Endothelial cell of umbilical vein (primary cell): ENCODE data around the gene KRTAP22-1. TPM values are rescaled to one million over a fixed set of nuclear protein-coding genes. Genes with fewer than 3 reads are reported as not detected.

Source experiments
- BruUV-seq: library from RNA; stranded (reverse); fragments of 400-500 nt; replicated peaks from 2 replicates; lab custom pipeline; 2021; lab: Mats Ljungman, UMichigan
- CTCF ChIA-PET: fragments of 300-600, 350-600 bp; sonication (Branson Sonifier 250); formaldehyde crosslinking; loops from one replicate; lab custom pipeline; 2021; ENCODE audit warnings: antibody characterized with exemption, inconsistent platforms; lab: Charles Lee
- POLR2A ChIA-PET: fragments of 300-600, 350-600 bp; sonication (Branson Sonifier 250); formaldehyde crosslinking; loops from one replicate; lab custom pipeline; 2021; ENCODE audit warnings: antibody characterized with exemption, inconsistent platforms; lab: Charles Lee
- DNase-seq: peaks from one replicate; pipeline ENCODE4 v3.0.0-alpha.2; 2011; ENCODE audit warnings: low read depth, low spot score
- FAIRE-seq: peaks from 2 replicates; lab custom pipeline; 2011; peaks lifted over from hg19 to GRCh38; lab: Jason Lieb, UNC
- H2AFZ ChIP-seq: 2 replicates; pipeline ENCODE4 v1.6.0; 2012; ENCODE audit warnings: low read depth, low read length, control low read depth, inconsistent platforms
- H3K27ac ChIP-seq: 2 replicates; pipeline ENCODE4 v1.5.1; 2011; ENCODE audit warnings: low read depth, mild to moderate bottlenecking, control low read depth, low read length, moderate library complexity; ENCODE audit not compliant: insufficient read depth
- H3K27me3 ChIP-seq, 2 experiments: 2 replicates each; pipeline versions ENCODE4 v1.6.0 to v1.6.1; 2011; ENCODE audit warnings: low read length in 2 of 2, mixed read lengths in 1 of 2; ENCODE audit not compliant: control insufficient read depth in 2 of 2, insufficient read depth in 2 of 2
- H3K36me3 ChIP-seq, 2 experiments: 2 replicates in 1 of 2; 3 replicates in 1 of 2; pipeline ENCODE4 v1.5.1; 2011; ENCODE audit warnings: low read length in 2 of 2, mild to moderate bottlenecking in 1 of 2, moderate library complexity in 1 of 2; ENCODE audit not compliant: control insufficient read depth in 2 of 2, insufficient read depth in 2 of 2; ENCODE audit errors: extremely low read depth in 1 of 2
- H3K4me1 ChIP-seq: 3 replicates; pipeline ENCODE4 v1.5.1; 2011; ENCODE audit warnings: mild to moderate bottlenecking, low read length; ENCODE audit not compliant: control insufficient read depth, insufficient read depth; ENCODE audit errors: extremely low read depth
- H3K4me2 ChIP-seq: 2 replicates; pipeline ENCODE4 v1.6.1; 2011; ENCODE audit warnings: low read length, control low read depth, mixed read lengths; ENCODE audit not compliant: insufficient read depth
- H3K4me3 ChIP-seq, 3 experiments: fragments of 200-600 bp in 1 of 3; sonication (generic), shearing (Covaris generic) in 1 of 3; replicated peaks in 1 of 3; 2 replicates each; pipeline ENCODE4 v1.5.1; 2011 to 2016; ENCODE audit warnings: control low read depth in 3 of 3, low read length in 3 of 3, mild to moderate bottlenecking in 2 of 3, inconsistent platforms in 1 of 3, low read depth in 1 of 3, moderate library complexity in 1 of 3; ENCODE audit not compliant: insufficient read depth in 1 of 3
- H3K79me2 ChIP-seq: 2 replicates; pipeline ENCODE4 v1.6.0; 2012; ENCODE audit warnings: low read length, inconsistent platforms; ENCODE audit not compliant: control insufficient read depth, insufficient read depth
- H3K9ac ChIP-seq: replicated peaks from 2 replicates; pipeline ENCODE3; 2011; ENCODE audit warnings: low read length, control low read depth; ENCODE audit not compliant: insufficient read depth; ENCODE audit errors: extremely low read depth
- H3K9me1 ChIP-seq: replicated peaks from 3 replicates; pipeline ENCODE4 v1.6.0; 2011; ENCODE audit warnings: mild to moderate bottlenecking, low read length; ENCODE audit not compliant: control insufficient read depth, insufficient read depth; ENCODE audit errors: extremely low read depth
- H3K9me3 ChIP-seq: replicated peaks from 2 replicates; pipeline ENCODE4 v1.5.1; 2012; ENCODE audit warnings: low read length, inconsistent platforms; ENCODE audit not compliant: control insufficient read depth, insufficient read depth
- H4K20me1 ChIP-seq: replicated peaks from 2 replicates; pipeline ENCODE3; 2011; ENCODE audit warnings: mild to moderate bottlenecking, low read length; ENCODE audit not compliant: control insufficient read depth, insufficient read depth; ENCODE audit errors: extremely low read depth
- CTCF ChIP-seq, 2 donors: IDR thresholded peaks; 1 replicate in 1 of 2; 2 replicates in 1 of 2; pipeline ENCODE4 v1.5.1; 2011; ENCODE audit warnings: low read length in 2 of 2, mild to moderate bottlenecking in 2 of 2, moderate library complexity in 2 of 2, control low read depth in 1 of 2, inconsistent platforms in 1 of 2, low read depth in 1 of 2; ENCODE audit not compliant: insufficient read depth in 1 of 2; ENCODE audit errors: extremely low read depth in 1 of 2
- EZH2 ChIP-seq: IDR thresholded peaks from 2 replicates; pipeline ENCODE4 v1.6.1; 2012; ENCODE audit warnings: borderline replicate concordance, low read depth, mild to moderate bottlenecking, moderate library complexity, low read length, inconsistent platforms; ENCODE audit not compliant: severe bottlenecking
- FOS ChIP-seq: IDR thresholded peaks from 2 replicates; pipeline ENCODE4 v1.6.1; 2011; ENCODE audit warnings: mild to moderate bottlenecking, low read length, moderate library complexity, borderline replicate concordance; ENCODE audit not compliant: insufficient read depth
- GATA2 ChIP-seq: IDR thresholded peaks from 2 replicates; pipeline ENCODE4 v1.7.0; 2011; ENCODE audit warnings: low read depth, mild to moderate bottlenecking, moderate library complexity, mixed read lengths, low read length; ENCODE audit not compliant: insufficient read length, insufficient read depth
- JUN ChIP-seq: IDR thresholded peaks from 2 replicates; pipeline ENCODE4 v1.6.1; 2011; ENCODE audit warnings: borderline replicate concordance, low read depth; ENCODE audit not compliant: insufficient read length, insufficient read depth
- MAX ChIP-seq: IDR thresholded peaks from 2 replicates; pipeline ENCODE4 v1.6.1; 2011; ENCODE audit not compliant: insufficient read depth, insufficient read length
- MYC ChIP-seq: IDR thresholded peaks from one replicate; pipeline ENCODE4 v1.6.1; 2011; ENCODE audit warnings: mild to moderate bottlenecking, low read depth, low read length
- POLR2A ChIP-seq: IDR thresholded peaks from 2 replicates; pipeline ENCODE4 v1.6.1; 2012; ENCODE audit warnings: low read depth, mild to moderate bottlenecking, control low read depth, low read length
- POLR2AphosphoS5 ChIP-seq: IDR thresholded peaks from 2 replicates; pipeline ENCODE4 v1.6.1; 2012; ENCODE audit warnings: low read depth, mild to moderate bottlenecking, control low read depth, low read length, moderate library complexity; ENCODE audit not compliant: insufficient read depth
- dilution Hi-C: fragments of 300-500 bp; cut with MboI; formaldehyde crosslinking; loops from one replicate; pipeline ENCODE4 v1.15.0; 2019; ENCODE audit warnings: low sequenced_read_pairs; ENCODE audit not compliant: extremely low pct_ligation_motif_present
- intact Hi-C: fragments of 100-400 bp; cut with micrococcal nuclease; formaldehyde crosslinking; loops from one replicate; pipeline ENCODE4 v1.10.0; 2022
- polyA plus RNA-seq, 4 experiments: library from polyadenylated mRNA; depleted of rRNA in 3 of 4; stranded (reverse) in 3 of 4; unstranded in 1 of 4; fragments of >200 nt; gene quantifications; 2 replicates each; pipeline versions ENCODE4 v1.2.1 to v1.2.3, GENCODE V29; 2011 to 2012; ENCODE audit warnings: missing spikeins in 1 of 4
- small RNA-seq: library from RNA; depleted of rRNA; stranded (forward); fragments of <200 nt; gene quantifications from one replicate; pipeline ENCODE3, GENCODE V24; 2012; ENCODE audit warnings: low replicate concordance, low read depth; ENCODE audit not compliant: insufficient read depth, insufficient read length
- total RNA-seq: library from RNA; stranded (reverse); gene quantifications from 2 replicates; pipeline ENCODE4 v1.2.3, GENCODE V29; 2021

The KRTAP22-1 gene
- total and polyA plus RNA-seq, 2 donors (not counting 3 experiments of a cell fraction or from before 2014, with no cell fraction given), result not detected

DNA sequence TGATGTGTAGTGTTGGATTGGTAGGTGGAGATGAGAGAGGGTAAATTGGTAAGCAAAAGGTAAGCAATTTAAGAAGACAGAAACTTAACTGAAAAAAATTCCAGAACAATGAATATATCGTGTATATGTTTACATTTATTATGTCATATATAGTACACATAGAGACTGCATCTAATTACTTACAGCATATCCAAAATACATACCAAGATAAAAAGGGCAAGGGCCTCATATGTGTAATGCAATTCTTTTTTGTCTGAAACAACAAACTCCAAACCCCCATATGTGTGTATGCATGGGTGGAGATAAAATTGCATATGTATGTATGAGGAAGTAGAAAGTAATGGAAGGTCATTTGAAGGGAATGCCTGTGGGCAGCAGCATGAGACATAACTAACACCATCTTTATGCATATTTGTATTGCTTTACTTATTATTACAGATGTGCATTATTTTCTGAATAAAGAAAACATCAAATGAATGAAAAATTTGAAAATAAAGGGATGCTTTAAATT lies 46.1 kb downstream of the KRTAP22-1 start:
- H2AFZ ChIP-seq, result no peak overlapping the region
- no peak overlapping the region for H3K4me3 ChIP-seq
- peaks cover 2% of the 10 kb centered on the region for H3K9me3 ChIP-seq
- no TSS peak for BruUV-seq
- H3K4me1 ChIP-seq, result no peaks in the 10 kb centered on the region
- no peaks in the 10 kb centered on the region for H4K20me1 ChIP-seq
- FAIRE-seq (no peak), DNase-seq (no peak)
- ChIA-PET POLR2A (no interaction called here), CTCF (no interaction called here)
- H3K79me2 ChIP-seq, result no peaks in the 10 kb centered on the region
- TF ChIP-seq MYC (no peak), FOS (no peak), POLR2A (no peak), EZH2 (no peak), POLR2AphosphoS5 (no peak), GATA2 (no peak), CTCF (IDR thresholded peaks at IDR 0.05; ENCODE audit: extremely low read depth in 1 of 2, insufficient read depth in 1 of 2, low read depth in 1 of 2, low read length in 2 of 2) (no peak), JUN (no peak), MAX (no peak)
- dilution Hi-C loops (no loop called here), intact Hi-C loops (no loop called here)
- H3K27ac ChIP-seq, result no peak overlapping the region
- H3K4me2 ChIP-seq, result no peak overlapping the region
- no peak overlapping the region for H3K9ac ChIP-seq
- H3K27me3 ChIP-seq, result no peaks in the 10 kb centered on the region
- no peaks in the 10 kb centered on the region for H3K36me3 ChIP-seq
- no peaks in the 10 kb centered on the region for H3K9me1 ChIP-seq

Small RNA genes lying within 50 kb of the gene (small RNA-seq; reads per million reads assigned to genes)
- gene KRTAP20-1 (not detected), gene KRTAP20-3 (not detected), gene KRTAP20-4 (not detected), gene KRTAP22-1 (not detected), gene KRTAP22-2 (not detected)

Other genes starting within 250 kb of the KRTAP22-1 start
- gene KRTAP13-2, start 228.8 kb upstream of the KRTAP22-1 start, total RNA-seq, result not detected in 2 replicates
- not detected in 2 replicates for gene KRTAP13-2, start 228.8 kb upstream of the KRTAP22-1 start, polyA plus RNA-seq
- gene KRTAP13-1, start 205.1 kb upstream of the KRTAP22-1 start, total RNA-seq, result not detected in 2 replicates
- gene KRTAP13-1, start 205.1 kb upstream of the KRTAP22-1 start, polyA plus RNA-seq, result not detected in 2 replicates
- gene KRTAP13-3, start 175.2 kb upstream of the KRTAP22-1 start, total RNA-seq, result not detected in 2 replicates
- not detected in 2 replicates for gene KRTAP13-3, start 175.2 kb upstream of the KRTAP22-1 start, polyA plus RNA-seq
- not detected in 2 replicates for gene KRTAP13-4, start 170.9 kb upstream of the KRTAP22-1 start, total RNA-seq
- not detected in 2 replicates for gene KRTAP13-4, start 170.9 kb upstream of the KRTAP22-1 start, polyA plus RNA-seq
- gene KRTAP15-1, start 160.8 kb upstream of the KRTAP22-1 start, total RNA-seq, result not detected in 2 replicates
- not detected in 2 replicates for gene KRTAP15-1, start 160.8 kb upstream of the KRTAP22-1 start, polyA plus RNA-seq
- not detected in 2 replicates for gene KRTAP19-1, start 120.7 kb upstream of the KRTAP22-1 start, total RNA-seq
- gene KRTAP19-1, start 120.7 kb upstream of the KRTAP22-1 start, polyA plus RNA-seq, result not detected in 2 replicates
- not detected in 2 replicates for gene KRTAP19-2, start 113.7 kb upstream of the KRTAP22-1 start, total RNA-seq
- gene KRTAP19-2, start 113.7 kb upstream of the KRTAP22-1 start, polyA plus RNA-seq, result not detected in 2 replicates
- not detected in 2 replicates for gene KRTAP19-3, start 109.1 kb upstream of the KRTAP22-1 start, total RNA-seq
- not detected in 2 replicates for gene KRTAP19-3, start 109.1 kb upstream of the KRTAP22-1 start, polyA plus RNA-seq
- gene KRTAP19-4, start 103.9 kb upstream of the KRTAP22-1 start, total RNA-seq, result not detected in 2 replicates
- not detected in 2 replicates for gene KRTAP19-4, start 103.9 kb upstream of the KRTAP22-1 start, polyA plus RNA-seq
- gene KRTAP19-5, start 98.9 kb upstream of the KRTAP22-1 start, total RNA-seq, result not detected in 2 replicates
- not detected in 2 replicates for gene KRTAP19-5, start 98.9 kb upstream of the KRTAP22-1 start, polyA plus RNA-seq
- gene KRTAP19-6, start 59.2 kb upstream of the KRTAP22-1 start, total RNA-seq, result not detected in 2 replicates
- not detected in 2 replicates for gene KRTAP19-6, start 59.2 kb upstream of the KRTAP22-1 start, polyA plus RNA-seq
- not detected in 2 replicates for gene KRTAP19-7, start 39.8 kb upstream of the KRTAP22-1 start, total RNA-seq
- gene KRTAP19-7, start 39.8 kb upstream of the KRTAP22-1 start, polyA plus RNA-seq, result not detected in 2 replicates
- gene KRTAP22-2, start 10.7 kb upstream of the KRTAP22-1 start, total RNA-seq, result not detected in 2 replicates
- not detected in 2 replicates for gene KRTAP22-2, start 10.7 kb upstream of the KRTAP22-1 start, polyA plus RNA-seq
- gene KRTAP6-3, start 8.6 kb upstream of the KRTAP22-1 start, total RNA-seq, result not detected in 2 replicates
- gene KRTAP6-3, start 8.6 kb upstream of the KRTAP22-1 start, polyA plus RNA-seq, result not detected in 2 replicates
- not detected in 2 replicates for gene KRTAP6-2, start 2.2 kb upstream of the KRTAP22-1 start, total RNA-seq
- not detected in 2 replicates for gene KRTAP6-2, start 2.2 kb upstream of the KRTAP22-1 start, polyA plus RNA-seq
- gene KRTAP6-1, start 12.8 kb downstream of the KRTAP22-1 start, total RNA-seq, result not detected in 2 replicates
- gene KRTAP6-1, start 12.8 kb downstream of the KRTAP22-1 start, polyA plus RNA-seq, result not detected in 2 replicates
- not detected in 2 replicates for gene KRTAP20-1, start 15.3 kb downstream of the KRTAP22-1 start, total RNA-seq
- gene KRTAP20-1, start 15.3 kb downstream of the KRTAP22-1 start, polyA plus RNA-seq, result not detected in 2 replicates
- not detected in 2 replicates for gene KRTAP20-4, start 19.5 kb downstream of the KRTAP22-1 start, total RNA-seq
- gene KRTAP20-4, start 19.5 kb downstream of the KRTAP22-1 start, polyA plus RNA-seq, result not detected in 2 replicates
- not detected in 2 replicates for gene KRTAP20-2, start 34.1 kb downstream of the KRTAP22-1 start, total RNA-seq
- gene KRTAP20-2, start 34.1 kb downstream of the KRTAP22-1 start, polyA plus RNA-seq, result not detected in 2 replicates
- not detected in 2 replicates for gene KRTAP20-3, start 41.8 kb downstream of the KRTAP22-1 start, total RNA-seq
- gene KRTAP20-3, start 41.8 kb downstream of the KRTAP22-1 start, polyA plus RNA-seq, result not detected in 2 replicates
- gene KRTAP21-3, start 117.7 kb downstream of the KRTAP22-1 start, total RNA-seq, result not detected in 2 replicates
- not detected in 2 replicates for gene KRTAP21-3, start 117.7 kb downstream of the KRTAP22-1 start, polyA plus RNA-seq
- gene KRTAP21-2, start 146.2 kb downstream of the KRTAP22-1 start, total RNA-seq, result not detected in 2 replicates
- not detected in 2 replicates for gene KRTAP21-2, start 146.2 kb downstream of the KRTAP22-1 start, polyA plus RNA-seq
- gene KRTAP21-1, start 154.3 kb downstream of the KRTAP22-1 start, total RNA-seq, result not detected in 2 replicates
- gene KRTAP21-1, start 154.3 kb downstream of the KRTAP22-1 start, polyA plus RNA-seq, result not detected in 2 replicates
- gene KRTAP8-1, start 212.2 kb downstream of the KRTAP22-1 start, total RNA-seq, result not detected in 2 replicates
- gene KRTAP8-1, start 212.2 kb downstream of the KRTAP22-1 start, polyA plus RNA-seq, result not detected in 2 replicates
- gene KRTAP7-1, start 228.7 kb downstream of the KRTAP22-1 start, total RNA-seq, result not detected in 2 replicates
- not detected in 2 replicates for gene KRTAP7-1, start 228.7 kb downstream of the KRTAP22-1 start, polyA plus RNA-seq